ENCODE data around the gene CHCHD2.

GRCh38 chr7:56086761-56087160, 19.5 kb downstream of the CHCHD2 start:
- TF ChIP-seq ZNF274 (IDR thresholded peaks at IDR 0.05; ENCODE audit: low read depth, low read length), result no peak
- no peak for TF ChIP-seq POLR2A (IDR thresholded peaks at IDR 0.05; ENCODE audit: borderline replicate concordance, extremely low read depth, insufficient read depth, insufficient read length)
- TF ChIP-seq TCF7L2 (IDR thresholded peaks at IDR 0.05; ENCODE audit: borderline replicate concordance, extremely low read depth, insufficient read depth, insufficient read length), result no peak
- no peak for TF ChIP-seq RAD21 (IDR thresholded peaks at IDR 0.05; ENCODE audit: low read depth)
- TF ChIP-seq CTCF (IDR thresholded peaks at IDR 0.05 in 2 of 3, conservative IDR thresholded peaks at IDR 0.05 in 1 of 3; ENCODE audit: borderline replicate concordance in 1 of 3, insufficient read depth in 1 of 3, low read depth in 2 of 3, low read length in 2 of 3), result no peak
- no peak for TF ChIP-seq POLR2AphosphoS5 (IDR thresholded peaks at IDR 0.05; ENCODE audit: low read depth, low read length)
- TF ChIP-seq CEBPB (IDR thresholded peaks at IDR 0.05; ENCODE audit: low read depth), result no peak

Data from HCT116 (cell line).